HTR-8/SVneo (cell line): ENCODE data around the gene AHCTF1.
"Not testable (repeated sequence)": the region's sequence is repeated elsewhere in the genome, so short reads cannot be mapped to it uniquely, and the experiment has no call there.

Experiments
- DNase-seq: peaks from one replicate; pipeline ENCODE4 v3.0.0; 2011; ENCODE audit warnings: low spot score, mixed read lengths; ENCODE audit not compliant: insufficient read length
- FAIRE-seq: peaks from 2 replicates; lab custom pipeline; 2011; peaks lifted over from hg19 to GRCh38; lab: Jason Lieb, UNC

Gene AHCTF1

GRCh38 chr1:246840761-246841160, 91.0 kb downstream of the AHCTF1 start:
- DNase-seq, FAIRE-seq: not testable (repeated sequence)

- DNase-seq (no peak), FAIRE-seq (no peak)
These were observed 93.7 kb downstream of the AHCTF1 start for GRCh38 chr1:246838118-246838456.

GRCh38 chr1:246837418-246838117, 94.2 kb downstream of the AHCTF1 start:
- FAIRE-seq (no peak), DNase-seq (no peak)

- DNase-seq (no peak), FAIRE-seq (no peak)
These were observed 95.4 kb downstream of the AHCTF1 start for GRCh38 chr1:246836209-246836966.

- no peak for DNase-seq
- FAIRE-seq: no peak
These were observed 100.2 kb downstream of the AHCTF1 start for GRCh38 chr1:246831543-246831942.

DNA sequence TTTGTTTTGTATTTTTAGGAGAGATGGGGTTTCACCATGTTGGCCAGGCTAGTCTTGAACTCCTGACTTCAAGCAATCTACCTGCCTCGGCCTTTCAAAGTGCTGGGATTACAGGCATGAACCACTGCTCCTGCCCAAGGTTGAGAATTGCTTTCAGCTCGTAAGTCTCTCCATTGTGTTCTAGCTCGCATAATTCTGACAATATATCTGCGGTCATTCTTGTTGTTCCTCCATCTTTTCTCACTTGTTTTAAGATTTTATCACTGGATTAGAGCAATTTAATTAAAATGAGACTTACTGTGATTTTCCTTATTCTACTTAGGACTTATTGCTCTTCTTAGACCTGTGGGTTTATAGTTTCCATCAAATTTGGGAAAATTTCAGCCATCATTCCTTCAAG, 102.9 kb downstream of the AHCTF1 start:
- DNase-seq (no peak), FAIRE-seq (no peak)

DNA sequence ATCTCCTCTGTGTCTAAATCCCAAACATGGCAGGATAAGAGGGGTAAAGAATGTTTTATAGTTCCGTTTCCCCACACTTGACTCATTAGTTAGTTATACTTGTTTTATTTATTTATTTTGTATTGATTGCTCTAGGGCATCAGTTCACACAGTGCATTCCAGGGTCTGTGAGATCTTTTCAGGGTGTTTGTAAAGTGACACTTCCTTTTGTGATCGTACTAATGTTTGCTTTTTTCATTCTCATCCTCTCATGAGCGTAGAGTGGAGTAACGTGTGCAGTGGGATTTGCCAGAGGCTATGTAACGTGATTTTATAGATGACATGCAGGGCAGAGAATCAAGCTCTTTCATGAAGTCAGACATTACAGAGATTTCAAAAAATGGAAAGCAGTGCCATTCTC, 104.4 kb downstream of the AHCTF1 start:
- FAIRE-seq (no peak), DNase-seq (peak; percentile 33)

GRCh38 chr1:246825557-246826175, 106.1 kb downstream of the AHCTF1 start:
- FAIRE-seq: peak; percentile 97
- DNase-seq: no peak

DNA sequence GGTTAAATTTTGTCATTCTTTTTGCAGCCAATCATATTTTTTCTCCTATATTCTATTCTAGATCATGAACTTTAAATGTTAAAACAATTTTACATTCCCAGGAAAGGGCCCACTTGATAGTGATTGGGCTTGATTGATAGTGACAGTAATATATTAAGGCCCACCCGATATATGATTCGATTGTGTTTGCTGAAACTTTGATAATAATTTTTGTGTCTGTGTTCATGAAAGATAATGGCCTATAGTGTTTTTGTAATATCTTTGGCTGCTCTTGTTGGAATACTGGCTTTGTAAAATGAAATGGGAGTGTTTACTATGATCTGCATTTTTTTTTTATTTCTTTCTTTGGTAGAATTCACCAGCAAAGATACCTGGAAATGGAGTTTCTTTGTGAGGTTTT, 107.2 kb downstream of the AHCTF1 start:
- FAIRE-seq (no peak), DNase-seq (no peak)

DNA sequence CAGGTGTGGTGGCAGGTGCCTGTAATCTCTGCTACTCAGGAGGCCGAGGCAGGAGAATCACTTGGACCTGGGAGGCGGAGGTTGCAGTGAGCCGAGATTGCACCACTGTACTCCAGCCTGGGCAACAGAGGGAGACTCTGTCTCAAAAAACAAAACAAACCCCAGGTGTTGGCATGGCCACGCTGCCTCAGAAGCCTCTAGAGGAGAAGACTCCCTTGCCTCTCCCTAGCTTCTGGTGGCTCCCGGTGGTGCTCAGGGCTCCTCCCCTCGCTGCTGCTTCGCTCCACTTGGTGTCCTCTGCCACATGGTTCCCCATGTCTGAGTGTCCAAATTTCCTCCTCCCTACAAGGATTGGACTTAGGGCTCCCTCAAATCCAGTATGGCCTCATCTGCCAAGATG, 109.6 kb downstream of the AHCTF1 start:
- FAIRE-seq, DNase-seq: not testable (repeated sequence)

DNA sequence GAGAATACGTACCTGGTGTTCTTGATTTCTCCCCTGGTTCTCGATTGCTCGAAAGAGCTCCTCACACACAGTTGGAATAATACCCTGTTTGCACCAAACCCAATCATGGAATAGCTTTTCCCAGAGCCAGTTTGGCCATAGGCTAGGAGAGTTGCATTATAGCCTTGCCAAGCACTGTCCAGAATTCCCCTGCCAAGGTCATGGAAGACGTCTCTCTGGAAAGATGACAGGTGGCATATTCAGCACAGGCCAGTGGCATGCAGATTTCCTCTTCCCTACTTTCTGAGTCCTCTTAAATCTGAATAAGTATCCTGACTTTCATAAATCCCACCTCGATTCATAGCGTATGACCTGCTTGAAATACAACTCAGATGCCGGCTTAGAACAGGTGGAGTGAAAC, 111.1 kb downstream of the AHCTF1 start:
- FAIRE-seq: no peak
- no peak for DNase-seq

DNA sequence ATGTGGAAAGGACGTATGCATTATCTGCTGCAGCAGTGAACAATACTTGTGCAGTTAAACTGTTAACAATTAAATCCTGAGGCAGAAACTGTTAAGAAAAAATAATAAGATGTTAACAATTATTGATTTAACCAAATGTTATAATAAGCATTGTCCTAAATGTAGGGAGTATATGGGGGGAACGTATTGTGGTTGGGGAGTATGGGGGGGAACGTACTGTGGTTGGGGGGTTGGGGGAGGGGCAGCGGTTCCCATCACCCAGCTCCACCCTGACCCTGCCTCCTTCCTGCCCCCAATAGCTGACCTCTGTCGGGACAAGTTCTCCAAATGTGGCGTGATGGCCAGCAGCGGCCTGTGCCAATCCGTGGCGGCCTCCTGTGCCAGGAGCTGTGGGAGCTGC, 114.0 kb downstream of the AHCTF1 start:
- DNase-seq (peak; percentile 80), FAIRE-seq (peak; percentile 100)

- FAIRE-seq: no peak
- no peak for DNase-seq
These were observed 116.0 kb downstream of the AHCTF1 start for GRCh38 chr1:246815693-246816270.

- no peak for DNase-seq
- FAIRE-seq: no peak
These were observed 116.9 kb downstream of the AHCTF1 start for GRCh38 chr1:246814890-246815289.

DNA sequence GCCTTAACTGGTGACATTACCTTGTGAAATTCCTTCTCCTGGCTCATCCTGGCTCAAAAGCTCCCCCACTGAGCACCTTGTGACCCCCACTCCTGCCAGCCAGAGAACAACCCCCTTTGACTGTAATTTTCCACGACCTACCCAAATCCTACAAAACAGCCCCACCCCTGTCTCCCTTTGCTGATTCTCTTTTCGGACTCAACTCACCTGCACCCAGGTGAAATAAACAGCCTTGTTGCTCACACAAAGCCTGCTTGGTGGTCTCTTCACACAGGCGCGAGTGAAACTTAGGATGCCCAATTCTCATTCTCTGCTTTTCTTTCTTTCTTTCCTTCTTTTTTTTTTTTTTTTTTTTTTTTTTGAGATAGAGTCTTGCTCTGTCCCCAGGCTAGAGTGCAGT, 118.4 kb downstream of the AHCTF1 start:
- DNase-seq, FAIRE-seq: not testable (repeated sequence)

- DNase-seq (no peak), FAIRE-seq (no peak)
These were observed 119.8 kb downstream of the AHCTF1 start for GRCh38 chr1:246811985-246812384.

DNA sequence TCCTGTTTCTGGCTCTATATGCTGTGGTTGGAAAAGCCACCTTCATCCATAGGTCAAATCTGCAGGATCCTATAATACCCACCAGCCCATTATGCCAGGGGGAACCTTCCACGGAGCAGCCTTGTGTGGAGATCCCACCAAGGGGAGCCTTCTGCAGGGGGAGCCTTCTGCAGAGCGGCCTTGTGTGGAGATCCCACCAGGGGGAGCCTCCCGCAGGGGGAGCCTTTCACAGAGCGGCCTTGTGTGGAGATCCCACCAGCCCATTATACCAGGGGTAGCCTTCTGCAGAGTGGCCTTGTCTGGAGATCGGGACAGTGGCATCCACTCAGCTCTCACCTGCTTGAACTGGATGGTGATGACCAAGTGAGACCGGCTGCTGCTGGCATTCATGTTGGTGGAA, 122.3 kb downstream of the AHCTF1 start:
- FAIRE-seq (no peak), DNase-seq (no peak)

DNA sequence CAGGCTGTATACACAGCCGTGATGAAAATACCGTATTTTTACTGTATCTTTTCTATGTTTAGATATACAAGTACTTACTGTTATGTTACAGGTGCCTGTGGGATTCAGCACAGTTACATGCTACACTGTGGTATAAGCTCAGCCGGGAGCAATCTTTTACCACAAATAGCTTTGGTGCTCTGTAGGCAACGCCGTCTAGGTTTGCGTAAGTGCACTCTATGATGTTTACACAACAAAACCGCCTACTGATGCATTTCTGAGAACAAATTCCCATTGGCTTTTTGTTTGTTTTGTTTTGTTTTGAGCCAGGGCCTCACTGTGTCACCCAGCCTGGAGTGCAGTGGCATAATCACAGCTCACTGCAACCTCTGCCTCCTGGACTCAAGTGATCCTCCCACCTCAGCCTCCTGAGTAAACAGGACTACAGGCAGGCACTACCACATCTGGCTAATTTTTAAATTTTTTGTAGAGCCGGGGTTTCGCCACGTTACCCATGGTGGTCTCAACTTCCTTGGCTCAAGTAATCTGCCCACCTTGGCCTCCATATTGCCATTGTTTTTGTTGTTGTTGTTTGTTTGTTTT, 126.5 kb downstream of the AHCTF1 start:
- no peak for DNase-seq
- no peak for FAIRE-seq

DNA sequence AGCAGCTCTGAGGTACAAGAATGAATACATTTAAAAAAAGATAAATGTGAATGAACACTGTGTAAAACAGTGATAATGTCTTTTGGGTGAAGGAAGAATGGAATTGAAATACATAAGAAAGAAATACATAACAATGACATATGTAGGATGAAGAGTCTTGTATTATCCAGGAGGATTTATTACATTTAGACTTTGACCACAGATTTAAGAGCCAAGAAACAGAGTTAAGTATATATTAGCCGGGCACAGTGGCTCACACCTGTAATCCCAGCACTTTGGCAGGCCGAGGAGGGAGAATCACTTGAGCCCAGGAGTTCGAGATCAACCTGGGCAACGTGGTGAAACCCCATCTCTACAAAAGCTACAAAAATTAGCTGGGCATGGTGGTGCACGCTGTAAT, 127.9 kb downstream of the AHCTF1 start:
- no peak for FAIRE-seq

GRCh38 chr1:246803373-246803772, 128.4 kb downstream of the AHCTF1 start:
- FAIRE-seq: no peak
- DNase-seq: no peak

More for the DNA sequence above, 127.9 kb downstream of the AHCTF1 start:
- no peak for DNase-seq
